ENCODE results near the gene COPS8. TPM values are rescaled to one million over a fixed set of nuclear protein-coding genes. Genes with fewer than 3 reads are reported as not detected.

Gene COPS8
- total and polyA plus RNA-seq, 8 donors: 44.4 to 78.1 (median 69.7) TPM

GRCh38 chr2:237081596-237081995, 4.1 kb upstream of the COPS8 start:
- TF ChIP-seq CTCF (IDR thresholded peaks at IDR 0.05): no peak
- no peaks in the 10 kb centered on the region for H3K9me3 ChIP-seq
- H3K4me1 ChIP-seq: peaks cover 4 to 13% of the 10 kb centered on the region in 2 donors
- DNase-seq: no peak
- no peaks in the 10 kb centered on the region for H3K27me3 ChIP-seq
- no peak overlapping the region for H3K4me3 ChIP-seq
- no peak for ATAC-seq
- no peaks in the 10 kb centered on the region for H3K36me3 ChIP-seq
- intact Hi-C loops (cut with DNase I): no loop called here
- no peak overlapping the region for H3K27ac ChIP-seq

GRCh38 chr2:237083026-237083425, 2.7 kb upstream of the COPS8 start:
- Histone ChIP-seq H3K27ac (no peak overlapping the region), H3K9me3 (no peaks in the 10 kb centered on the region), H3K4me1 (peaks cover 8 to 28% of the 10 kb centered on the region in 2 donors), H3K36me3 (no peaks in the 10 kb centered on the region), H3K4me3 (no peak overlapping the region), H3K27me3 (no peaks in the 10 kb centered on the region)
- ATAC-seq (no peak), DNase-seq (no peak)
- intact Hi-C loops (cut with DNase I): no loop called here
- TF ChIP-seq CTCF (IDR thresholded peaks at IDR 0.05): no peak

- DNase-seq (no peak), ATAC-seq (no peak)
- H3K9me3 ChIP-seq: no peaks in the 10 kb centered on the region
- H3K27me3 ChIP-seq: no peaks in the 10 kb centered on the region
- H3K4me3 ChIP-seq: peak overlapping the region in 1 of 2 donors; percentile 81
- intact Hi-C loops (cut with DNase I): no loop called here
- no peak overlapping the region for H3K27ac ChIP-seq
- peaks cover 8 to 33% of the 10 kb centered on the region in 2 donors for H3K4me1 ChIP-seq
- TF ChIP-seq CTCF (IDR thresholded peaks at IDR 0.05): no peak
- peaks cover 0 to 14% of the 10 kb centered on the region in 2 donors for H3K36me3 ChIP-seq
These were observed 1.2 kb upstream of the COPS8 start for GRCh38 chr2:237084444-237084843.

- Histone ChIP-seq H3K27me3 (no peaks in the 10 kb centered on the region), H3K9me3 (no peaks in the 10 kb centered on the region), H3K27ac (no peak overlapping the region), H3K4me3 (no peak overlapping the region), H3K36me3 (peaks cover 0 to 54% of the 10 kb centered on the region in 2 donors), H3K4me1 (peaks cover 12 to 46% of the 10 kb centered on the region in 2 donors)
- no peak for TF ChIP-seq CTCF (IDR thresholded peaks at IDR 0.05)
- ATAC-seq (no peak), DNase-seq (no peak)
- intact Hi-C loops (cut with DNase I): no loop called here
These were observed 5.2 kb downstream of the COPS8 start for GRCh38 chr2:237090906-237091305.

- no peak overlapping the region for H3K27ac ChIP-seq
- TF ChIP-seq CTCF (IDR thresholded peaks at IDR 0.05): no peak
- H3K4me3 ChIP-seq: no peak overlapping the region
- DNase-seq (no peak), ATAC-seq (peak; percentile 54)
- no peaks in the 10 kb centered on the region for H3K27me3 ChIP-seq
- H3K9me3 ChIP-seq: no peaks in the 10 kb centered on the region
- intact Hi-C loops (cut with DNase I): no loop called here
- peaks cover 0 to 64% of the 10 kb centered on the region in 2 donors for H3K36me3 ChIP-seq
- peaks cover 6 to 39% of the 10 kb centered on the region in 2 donors for H3K4me1 ChIP-seq
These were observed 6.2 kb downstream of the COPS8 start for GRCh38 chr2:237091779-237092436.
